ENCODE results near the gene CGB7.

CGB7 gene

GRCh38 chr19:49014870-49015255 is 42.7 kb downstream of the CGB7 start:
- no peak for DNase-seq

- no peak for DNase-seq
Observed at GRCh38 chr19:49014123-49014869, 43.3 kb downstream of the CGB7 start.

DNA sequence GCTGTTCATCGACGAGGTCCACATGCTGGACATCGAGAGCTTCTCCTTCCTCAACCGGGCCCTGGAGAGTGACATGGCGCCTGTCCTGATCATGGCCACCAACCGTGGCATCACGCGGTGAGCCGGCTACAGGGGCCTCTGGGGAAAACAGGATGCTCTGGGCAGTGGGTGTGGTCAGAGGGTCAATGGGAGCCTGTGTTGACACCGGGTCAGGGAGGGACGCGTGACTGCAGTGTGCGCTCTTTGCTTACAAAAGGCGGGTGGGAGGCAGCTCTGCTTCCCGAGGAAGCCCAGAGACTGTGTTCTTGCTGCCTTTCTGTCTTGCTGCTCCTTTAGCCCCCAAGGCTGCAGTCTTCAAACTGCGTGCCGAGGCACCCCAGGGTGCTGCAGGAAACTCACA is 46.4 kb downstream of the CGB7 start:
- DNase-seq, result no peak

DNA sequence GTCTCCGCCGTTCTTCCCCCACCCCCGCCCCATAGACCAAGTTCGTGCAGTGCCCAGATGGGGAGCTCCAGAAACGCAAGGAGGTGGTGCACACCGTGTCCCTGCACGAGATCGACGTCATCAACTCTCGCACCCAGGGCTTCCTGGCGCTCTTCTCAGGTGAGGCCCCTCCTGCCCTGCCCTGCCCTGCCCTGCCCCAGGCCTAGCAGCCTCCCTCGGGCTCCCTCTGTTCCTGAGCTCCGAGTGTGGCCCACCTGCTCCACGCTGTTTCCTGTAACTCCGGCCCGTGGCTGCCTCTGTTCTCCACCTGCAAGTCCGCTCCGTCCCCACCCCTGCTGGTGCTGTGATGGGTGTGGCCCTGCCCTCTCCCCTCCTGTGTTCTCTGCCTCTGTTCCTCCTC is 47.1 kb downstream of the CGB7 start:
- no peak for DNase-seq

- DNase-seq, result no peak
Observed at GRCh38 chr19:49009828-49010227, 47.7 kb downstream of the CGB7 start.

DNA sequence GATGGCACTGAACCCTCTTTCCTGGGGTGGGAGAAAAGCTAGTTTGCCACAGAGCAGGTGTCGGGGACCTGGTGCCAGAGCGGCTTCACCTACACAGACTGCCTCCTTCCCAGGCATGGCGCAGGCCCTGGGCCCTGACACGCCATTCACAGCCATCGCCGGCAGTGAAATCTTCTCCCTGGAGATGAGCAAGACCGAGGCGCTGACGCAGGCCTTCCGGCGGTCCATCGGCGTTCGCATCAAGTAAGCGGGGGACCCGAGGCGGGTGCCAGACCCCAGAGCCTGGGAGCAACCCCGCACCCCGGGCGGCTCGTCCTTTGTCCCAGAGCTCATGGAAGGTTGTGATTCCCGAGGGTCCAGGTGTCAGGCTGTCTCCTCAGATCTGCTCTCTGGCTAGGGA is 50.6 kb downstream of the CGB7 start:
- DNase-seq, result no peak

DNA sequence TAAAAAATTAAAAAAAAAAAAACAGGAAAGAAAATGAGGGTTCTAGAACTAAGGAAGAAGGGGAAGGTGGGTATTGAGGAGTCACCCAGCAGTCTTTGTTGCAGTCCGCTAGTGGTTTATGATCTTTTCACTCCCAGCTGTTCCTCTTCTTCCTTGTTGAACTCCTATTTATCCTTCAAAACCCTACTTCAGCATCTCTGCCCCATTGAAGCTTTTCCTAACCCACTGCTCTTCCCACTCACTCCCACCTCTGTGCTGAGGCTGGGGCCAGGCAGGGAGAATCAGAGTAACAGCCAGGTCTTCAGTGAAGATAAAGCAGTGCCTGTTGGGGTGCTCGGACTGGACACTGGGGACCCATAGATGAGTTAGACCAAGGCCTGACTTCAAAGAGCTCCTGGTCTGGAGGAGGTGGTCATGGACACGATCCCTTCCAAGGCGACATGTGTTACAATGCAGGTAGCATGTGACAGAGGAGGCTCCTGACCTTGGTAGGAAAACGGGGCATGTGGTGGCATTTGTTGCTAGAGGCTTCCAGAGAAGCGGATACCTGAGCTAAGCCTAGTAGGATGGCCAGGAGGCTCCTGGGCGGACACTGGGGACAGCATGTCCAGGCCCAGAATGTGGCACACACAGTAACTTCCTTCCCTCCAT is 52.5 kb downstream of the CGB7 start:
- DNase-seq, result no peak
